CD1c-positive myeloid dendritic cell (primary cell): ENCODE results near the gene NTSR1.
A peak's percentile ranks its signal among the peaks of the same experiment; 100 is the strongest.

Source experiments
- DNase-seq: peaks from one replicate; pipeline ENCODE4 v3.0.0-alpha.2; 2016; ENCODE audit errors: extremely low spot score

NTSR1 gene

DNA sequence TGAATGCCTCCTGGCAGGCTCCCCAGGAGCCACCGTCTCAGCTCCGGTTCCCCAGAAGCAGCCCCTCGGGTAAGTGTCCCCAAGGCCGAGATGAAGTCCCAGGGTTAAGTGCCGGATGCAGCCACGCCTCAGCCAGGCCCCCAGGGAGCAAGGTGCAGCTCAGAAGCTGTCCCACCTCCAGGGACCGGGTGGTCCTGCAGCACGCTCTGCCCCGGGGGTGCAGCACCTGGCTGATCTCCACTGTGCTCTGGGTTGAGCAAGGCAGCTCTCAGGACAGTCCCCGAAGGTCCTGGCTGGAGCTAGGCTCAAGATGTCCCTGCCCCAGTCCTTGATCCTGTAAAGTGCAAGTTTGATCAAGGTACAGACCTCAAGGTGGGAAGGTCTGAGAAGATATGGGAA, 15.1 kb upstream of the NTSR1 start:
- DNase-seq = no peak

DNA sequence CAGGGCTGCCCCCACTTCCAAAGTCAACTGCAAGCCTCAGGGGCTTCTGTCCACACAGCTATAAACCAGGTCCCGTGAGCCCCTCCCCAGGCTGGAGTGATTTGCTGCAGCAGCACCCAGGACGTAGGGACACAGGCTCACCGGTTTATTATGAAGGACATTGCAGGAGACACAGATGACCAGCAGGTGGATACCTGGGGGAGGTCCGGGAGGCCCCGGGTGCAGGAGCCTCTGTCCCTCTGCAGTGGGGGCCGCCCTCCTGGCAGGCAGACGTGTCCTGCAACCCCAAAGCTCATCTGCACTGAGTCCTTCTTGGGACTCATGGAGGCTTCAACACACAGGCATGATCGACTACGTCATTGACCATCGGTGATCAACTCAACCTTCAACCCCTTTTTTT, 14.5 kb upstream of the NTSR1 start:
- no peak for DNase-seq

DNA sequence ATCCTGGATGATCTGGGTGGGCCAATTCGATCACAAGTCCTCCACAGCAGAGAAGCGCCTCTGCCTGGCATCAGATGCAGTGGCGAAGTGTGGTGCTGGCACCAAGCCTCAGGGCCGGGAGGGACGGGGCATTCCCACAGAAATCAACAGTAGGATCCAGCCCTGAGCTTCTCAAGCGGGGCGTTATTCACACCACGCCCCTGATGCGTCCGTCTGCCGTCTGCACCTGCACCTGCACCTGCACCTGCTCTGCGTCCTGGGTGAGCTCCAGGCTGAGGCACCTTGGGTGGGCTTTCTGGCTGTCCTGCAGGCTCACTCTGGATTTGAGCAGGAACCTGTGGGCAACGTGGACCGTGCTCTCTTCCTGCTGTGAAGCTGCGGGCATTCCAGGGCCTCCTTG, 13.8 kb upstream of the NTSR1 start:
- DNase-seq = no peak

DNA sequence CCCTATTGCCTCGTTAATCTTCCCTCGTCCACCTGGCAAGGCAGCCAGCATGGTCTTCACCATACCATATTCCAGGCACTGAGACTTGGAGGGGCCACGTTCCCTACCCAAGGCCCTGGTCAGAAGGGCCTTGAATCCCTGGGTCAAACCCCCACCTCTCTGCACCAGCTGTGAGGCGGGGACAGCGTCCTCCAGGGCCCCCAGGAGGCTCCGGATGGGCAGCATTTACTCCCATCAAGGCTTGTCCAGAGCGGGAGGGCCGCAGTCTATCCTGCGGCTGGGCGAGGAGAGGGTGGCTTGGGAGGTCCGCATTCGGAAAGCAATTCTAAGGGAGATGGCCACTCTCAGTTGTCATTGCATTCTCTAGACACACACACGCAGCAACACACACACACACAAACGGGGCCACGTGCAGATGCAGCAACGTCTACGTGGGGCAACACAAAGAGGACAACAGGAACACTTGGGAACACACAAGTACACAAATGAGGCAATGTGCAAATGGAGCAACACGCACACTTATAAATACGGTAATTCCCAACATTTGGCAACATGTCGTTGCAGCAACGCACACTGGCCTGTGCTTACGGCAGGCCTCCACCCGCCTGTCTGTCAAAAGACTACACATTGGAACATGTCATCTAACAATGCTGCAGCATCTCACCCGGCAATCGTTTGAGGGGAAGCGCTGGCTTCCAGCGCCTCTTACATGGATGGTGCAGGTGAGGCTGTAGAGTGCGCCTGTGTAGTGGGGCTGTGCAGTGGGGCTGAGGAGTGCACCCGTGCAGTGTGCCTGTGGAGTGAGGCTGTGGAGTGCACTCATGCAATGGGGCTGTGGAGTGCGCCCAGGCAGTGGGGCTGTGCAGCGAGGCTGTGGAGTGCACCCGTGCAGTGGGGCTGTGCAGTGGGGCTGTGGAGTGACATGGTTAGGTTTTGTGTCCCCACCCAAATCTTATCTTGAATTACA, 12.9 kb upstream of the NTSR1 start:
- peak; percentile 38 for DNase-seq

DNA sequence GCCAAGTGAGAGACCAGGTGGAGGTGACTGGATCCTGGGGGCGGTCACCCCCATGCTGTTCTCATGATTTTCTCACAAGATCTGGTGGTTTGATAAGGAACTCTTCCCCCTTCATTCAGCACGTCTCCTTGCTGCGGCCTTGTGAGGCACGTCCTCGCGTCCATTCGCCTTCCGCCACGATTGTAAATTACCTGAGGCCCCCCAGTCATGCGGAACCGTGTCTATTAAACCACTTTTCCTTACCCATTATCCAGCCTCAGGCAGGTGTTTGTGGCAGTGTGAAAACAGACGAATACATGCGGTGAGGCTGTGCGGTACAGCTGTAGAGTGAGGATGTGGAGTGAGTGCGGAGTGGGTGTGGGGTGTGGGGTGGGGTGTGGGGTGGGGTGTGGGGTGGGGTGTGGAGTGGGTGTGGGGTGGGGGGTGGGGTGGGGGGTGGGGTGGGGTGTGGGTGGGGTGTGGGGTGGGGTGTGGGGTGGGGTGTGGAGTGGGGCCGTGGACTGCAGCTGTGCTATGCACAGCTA, 12.1 kb upstream of the NTSR1 start:
- no peak for DNase-seq

DNA sequence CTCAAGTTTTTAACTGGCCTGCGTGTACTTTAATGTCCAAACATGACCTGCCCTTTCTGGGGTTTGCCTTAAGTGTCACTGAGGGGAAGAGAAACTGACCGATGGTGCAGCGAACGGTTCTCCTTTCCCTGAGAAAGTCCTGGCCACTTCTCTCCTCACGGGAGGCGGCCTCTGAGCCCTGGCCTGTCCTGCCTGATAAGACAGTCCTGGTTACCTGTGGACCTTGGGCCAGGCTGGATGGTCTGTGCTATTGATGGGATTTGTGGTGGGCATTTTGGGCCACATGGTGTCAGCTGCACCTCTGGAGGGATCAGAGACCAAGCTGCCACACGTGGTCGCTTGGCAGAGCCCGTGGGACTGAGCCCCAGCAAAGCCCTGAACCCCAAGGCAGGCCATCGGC, 11.6 kb upstream of the NTSR1 start:
- DNase-seq = peak; percentile 75

DNA sequence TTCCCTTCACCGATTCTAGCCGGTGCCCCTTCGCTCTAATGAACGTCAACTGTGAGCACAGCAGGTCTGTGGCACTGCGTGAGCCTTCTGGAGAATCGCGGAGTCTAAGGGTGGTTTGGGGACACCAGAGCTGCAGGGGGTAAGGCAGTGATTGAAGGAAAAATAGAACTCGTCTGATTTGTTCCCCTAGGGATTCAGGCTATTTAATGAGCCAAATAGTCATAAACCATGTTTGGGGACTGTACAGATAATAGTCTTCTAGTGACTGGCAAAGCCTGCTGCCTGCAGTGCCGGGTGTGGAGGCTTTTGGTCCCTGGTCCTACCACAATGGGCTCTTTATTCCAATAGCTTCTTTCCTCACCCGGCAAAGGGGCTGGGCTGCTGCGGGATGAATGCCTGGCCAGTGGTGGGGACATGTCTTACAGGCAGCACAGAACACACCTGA, 11.1 kb upstream of the NTSR1 start:
- no peak for DNase-seq

DNA sequence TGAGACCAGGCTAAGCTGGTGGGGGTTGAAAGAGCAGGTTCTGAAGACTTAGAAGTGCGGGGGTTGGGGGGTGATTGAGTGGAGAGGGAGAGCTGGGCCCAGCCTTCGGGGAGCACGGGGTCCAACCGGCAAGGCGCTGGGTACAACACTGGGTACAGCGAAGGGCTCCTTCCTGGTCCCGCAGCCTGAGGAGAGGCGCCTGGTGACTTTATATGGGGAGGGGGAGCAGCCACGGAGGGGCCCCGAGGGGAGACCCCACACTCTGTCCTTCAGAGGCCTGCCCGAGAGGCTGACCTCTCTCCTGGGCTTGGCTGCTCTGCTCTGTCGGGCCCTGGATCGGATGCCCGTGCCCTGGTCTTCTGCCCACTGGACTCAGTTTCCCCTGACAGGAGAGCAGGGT, 10.4 kb upstream of the NTSR1 start:
- no peak for DNase-seq

DNA sequence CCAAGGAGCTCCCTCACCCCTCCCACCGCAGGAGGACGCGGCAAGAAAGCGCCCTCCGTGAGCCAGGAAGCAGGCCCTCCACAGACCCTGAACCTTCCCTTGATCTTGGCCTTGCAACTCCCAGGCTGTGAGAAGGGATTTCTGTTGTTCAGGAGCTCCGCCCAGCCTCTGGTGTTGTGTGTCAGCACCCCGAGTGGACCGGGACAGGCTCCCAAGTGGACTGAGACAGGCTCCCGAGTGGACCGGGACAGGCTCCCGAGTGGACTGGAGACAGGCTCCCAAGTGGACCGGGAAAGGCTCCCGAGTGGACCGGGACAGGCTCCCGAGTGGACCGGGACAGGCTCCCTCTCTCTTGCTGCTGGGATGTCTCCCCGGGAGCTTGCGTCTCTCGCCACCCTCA, 9.3 kb upstream of the NTSR1 start:
- no peak for DNase-seq

DNA sequence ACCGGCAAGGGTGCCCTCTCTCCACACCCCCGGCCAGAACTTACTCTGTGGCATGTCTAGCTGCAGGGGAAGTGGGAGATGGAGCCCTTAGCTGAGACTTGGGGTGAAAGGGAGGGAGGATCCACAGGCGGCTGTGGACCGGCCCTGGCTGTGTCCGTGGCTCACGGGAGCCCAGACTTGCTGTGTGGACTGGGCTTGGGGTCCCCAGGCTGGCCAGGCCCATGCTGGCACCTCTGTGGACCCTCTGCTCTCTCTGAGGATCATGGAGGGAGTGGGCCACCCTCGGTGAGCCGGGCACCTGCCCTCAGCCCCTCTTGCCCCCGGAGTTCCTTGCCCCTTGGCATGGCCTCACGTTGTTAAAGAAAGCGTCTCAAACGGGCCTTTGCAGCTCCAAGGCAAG, 8.9 kb upstream of the NTSR1 start:
- no peak for DNase-seq

DNA sequence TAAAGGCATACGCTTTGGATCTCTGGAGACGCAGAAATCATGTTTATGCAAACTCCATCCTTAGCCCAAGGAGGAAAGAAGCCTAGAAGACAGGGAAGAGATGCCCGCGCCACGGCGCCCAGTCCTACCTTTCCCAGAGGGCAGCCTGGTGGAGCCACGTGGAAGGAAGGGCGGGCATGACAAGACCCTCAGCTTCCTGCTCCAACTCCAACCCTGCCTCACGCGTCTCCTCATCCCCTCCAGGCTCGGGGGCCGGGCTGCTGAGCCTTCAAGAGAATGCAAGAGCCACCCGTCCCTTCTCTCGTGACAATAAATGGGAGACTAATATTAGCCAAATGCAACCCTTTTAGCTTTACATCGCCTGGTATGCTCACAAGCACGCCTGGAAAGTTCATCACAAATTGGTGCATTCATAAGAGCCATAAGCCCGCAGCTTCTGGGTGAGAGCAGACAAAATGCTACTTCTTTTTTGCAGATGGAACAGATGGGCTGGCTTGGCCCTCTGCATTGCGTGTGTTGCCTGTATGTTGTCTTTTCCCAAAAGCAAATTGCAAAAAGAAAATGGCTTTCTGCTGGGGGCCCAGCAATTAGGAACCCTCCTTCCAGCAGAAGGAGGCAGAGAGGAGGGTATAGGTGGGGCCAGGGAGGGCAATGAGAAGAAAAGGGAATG, 8.2 kb upstream of the NTSR1 start:
- DNase-seq = no peak

DNA sequence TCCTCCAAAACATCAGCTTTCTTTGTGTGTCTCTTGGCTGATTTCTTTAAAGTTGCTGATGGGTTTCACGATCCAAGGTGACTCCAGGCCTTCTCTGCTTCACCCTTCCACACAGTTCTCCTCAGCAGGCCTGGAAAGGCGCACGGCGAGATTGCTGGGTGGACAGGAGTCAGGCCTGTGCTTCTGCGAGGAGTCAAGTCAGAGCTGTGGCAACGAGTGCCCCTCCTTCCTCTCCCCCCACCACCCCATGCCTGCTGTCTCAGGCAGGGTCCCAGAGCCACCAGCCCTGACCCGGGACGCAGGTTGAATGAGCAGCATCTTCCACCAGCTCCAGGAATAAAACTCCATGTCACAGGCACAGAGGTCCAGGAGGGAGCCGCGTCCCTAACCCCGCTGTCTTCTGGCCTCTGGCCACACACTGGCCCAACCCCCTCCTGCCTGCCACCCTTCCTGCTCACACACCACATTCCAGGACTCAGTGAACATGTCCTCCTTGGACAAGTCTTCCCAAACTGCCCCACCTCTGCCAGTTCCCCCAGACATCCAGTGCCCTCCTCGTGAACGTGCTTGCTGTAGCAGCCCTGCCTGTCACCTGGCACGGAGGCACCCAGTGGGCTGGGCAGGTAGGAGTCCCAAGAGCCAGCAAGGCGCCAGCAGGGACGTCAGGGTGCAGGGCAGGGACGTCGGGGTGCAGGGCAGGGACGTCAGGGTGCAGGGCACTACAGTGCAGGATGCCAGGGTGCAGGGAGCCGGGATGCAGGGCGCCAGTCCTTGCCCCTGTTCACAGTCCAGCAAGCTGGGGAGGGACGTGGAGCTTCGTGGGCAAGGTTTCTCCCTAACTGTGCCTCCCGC, 7.2 kb upstream of the NTSR1 start:
- no peak for DNase-seq

DNA sequence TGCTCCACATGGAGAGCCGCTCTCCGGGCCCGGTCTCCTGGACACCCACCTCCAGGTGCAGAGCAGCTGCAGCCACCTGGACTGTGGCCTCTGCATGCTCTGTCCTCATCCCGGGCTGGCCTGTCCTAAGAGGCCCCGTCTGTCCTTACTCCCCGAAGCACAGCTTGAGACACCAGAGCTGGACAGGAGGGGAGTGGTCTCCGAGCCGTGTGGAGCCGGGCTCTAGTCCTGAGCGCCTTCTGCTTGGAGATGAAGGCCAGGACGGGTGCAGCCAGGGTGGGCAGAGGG, 6.7 kb upstream of the NTSR1 start:
- no peak for DNase-seq

DNA sequence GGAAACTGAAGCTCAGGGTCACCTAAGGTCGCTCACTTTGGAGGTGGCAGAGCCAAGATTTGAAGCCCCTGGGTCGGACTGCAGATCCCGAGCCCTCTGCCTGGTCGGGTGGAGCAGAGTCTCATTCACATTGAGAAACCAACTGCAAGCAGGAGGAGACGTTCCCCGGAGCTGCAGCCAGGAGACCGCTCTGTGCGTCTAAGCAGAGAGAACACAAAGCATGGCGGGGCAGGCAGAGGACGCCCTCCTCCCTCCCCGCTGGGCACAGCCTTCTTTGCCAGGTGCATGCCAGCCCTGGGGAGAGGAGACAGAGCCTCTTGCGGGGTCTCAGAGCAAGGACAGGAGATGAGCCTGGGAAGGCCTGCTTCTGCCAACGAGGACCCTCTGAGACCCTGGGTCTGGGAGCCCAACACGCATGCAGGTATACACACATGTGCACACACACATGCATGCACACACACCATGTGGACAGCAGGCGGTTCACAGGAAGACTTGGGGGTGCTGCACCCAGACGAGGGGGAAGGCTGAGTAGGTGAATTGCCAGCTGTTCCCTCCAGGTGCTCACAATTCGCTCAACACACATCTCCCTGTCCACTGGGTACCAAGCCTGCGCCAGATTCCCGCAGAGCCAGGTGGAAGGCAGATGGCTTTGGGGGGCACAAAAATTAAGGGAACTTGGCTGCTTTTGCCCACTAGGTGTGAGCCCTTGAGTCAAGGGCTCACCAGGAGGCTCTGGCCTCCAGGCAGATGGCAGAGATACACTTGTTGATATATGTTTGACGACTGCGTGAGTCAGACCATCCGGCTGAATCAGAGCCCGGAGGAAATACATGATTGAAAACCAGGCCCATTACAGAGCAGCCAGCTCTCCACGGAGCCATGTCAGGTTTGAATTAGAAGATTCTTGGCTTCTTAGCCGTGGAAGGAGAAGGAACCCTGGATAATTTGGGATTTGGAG, 5.5 kb upstream of the NTSR1 start:
- peak; percentile 7 for DNase-seq

DNA sequence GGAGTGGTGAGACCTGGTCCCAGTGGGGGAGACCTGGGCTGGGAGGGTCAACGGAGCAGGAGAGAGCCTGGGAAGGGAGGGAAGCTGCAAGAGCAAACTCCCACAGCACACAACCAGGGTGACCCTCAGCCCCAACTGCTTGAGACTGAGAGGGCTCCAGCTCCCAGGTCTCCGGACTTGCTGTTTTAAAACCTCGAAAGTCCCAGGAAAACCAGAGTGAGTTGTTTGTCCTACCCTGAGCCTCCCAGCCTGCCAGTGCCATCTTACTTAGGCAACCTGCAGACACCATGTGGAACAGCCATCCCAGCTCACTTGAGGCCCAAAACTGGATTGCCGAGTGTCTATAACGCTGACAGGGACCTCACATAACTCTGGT, 4.8 kb upstream of the NTSR1 start:
- no peak for DNase-seq

DNA sequence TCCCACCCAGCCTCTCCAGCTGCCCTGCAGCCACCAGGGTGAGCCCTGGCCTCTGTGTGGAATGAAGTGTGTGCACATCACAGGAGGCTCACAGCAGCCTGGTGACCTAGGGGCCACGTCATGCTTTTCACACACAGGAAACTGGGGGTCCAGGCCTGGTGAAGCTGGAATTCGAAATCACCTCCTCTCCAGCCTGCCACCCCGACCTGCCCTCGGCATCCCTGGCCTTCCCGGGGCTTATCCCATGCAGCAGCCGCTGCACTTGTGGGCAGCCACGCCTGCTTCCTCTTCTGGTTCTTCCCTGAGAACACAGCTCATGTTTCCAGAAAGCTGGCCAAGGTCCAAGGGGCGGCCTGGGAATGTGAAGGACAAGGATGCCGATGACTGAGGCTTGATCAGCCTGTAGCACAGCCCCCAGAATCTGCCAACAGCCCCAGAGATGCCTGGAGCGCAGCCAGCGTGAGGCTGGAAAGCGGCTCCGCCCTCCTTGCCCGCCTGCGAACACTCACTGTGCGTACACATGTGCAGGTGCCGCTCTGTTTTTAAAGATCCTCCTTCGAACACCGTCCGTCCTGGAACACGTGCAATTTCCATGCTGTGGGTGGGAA, 4.2 kb upstream of the NTSR1 start:
- DNase-seq = peak; percentile 38

DNA sequence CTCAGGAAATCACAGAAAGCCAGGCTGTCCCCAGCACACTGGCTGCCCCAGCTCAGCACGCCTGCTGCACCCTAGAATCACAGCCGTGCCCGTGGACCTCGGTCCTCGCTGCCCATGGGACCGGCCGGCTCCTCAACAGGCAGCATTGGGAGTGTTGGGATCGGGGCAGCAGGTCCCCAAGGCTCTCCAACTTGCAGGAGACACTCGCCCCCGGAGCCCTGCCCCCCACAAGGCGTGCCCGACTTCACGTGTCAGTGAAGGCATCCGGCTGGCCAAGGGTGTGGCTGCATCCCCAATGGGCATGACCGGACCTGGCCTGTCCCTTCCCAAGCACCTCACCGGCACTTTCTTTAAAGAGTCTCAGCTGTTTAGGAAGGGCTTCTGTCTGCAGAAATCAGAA, 3.0 kb upstream of the NTSR1 start:
- no peak for DNase-seq

DNA sequence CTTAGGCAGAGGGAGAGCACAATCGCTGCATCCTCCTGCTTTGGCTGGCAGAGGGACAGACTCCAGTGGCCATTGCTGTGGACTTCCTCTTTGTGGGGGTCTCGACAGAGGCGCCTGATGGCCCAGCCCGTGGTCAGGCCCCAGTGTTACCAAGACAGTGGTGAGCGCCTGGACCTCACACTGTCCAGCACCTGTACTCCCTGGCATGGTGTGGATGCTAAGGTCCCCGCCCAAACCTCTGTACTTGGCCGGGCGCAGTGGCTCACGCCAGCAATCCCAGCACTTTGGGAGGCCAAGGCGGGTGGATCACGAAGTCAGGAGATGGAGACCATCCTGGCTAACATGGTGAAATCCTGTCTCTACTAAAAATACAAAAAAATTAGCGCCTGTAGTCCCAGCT, 2.3 kb upstream of the NTSR1 start:
- DNase-seq = no peak

DNA sequence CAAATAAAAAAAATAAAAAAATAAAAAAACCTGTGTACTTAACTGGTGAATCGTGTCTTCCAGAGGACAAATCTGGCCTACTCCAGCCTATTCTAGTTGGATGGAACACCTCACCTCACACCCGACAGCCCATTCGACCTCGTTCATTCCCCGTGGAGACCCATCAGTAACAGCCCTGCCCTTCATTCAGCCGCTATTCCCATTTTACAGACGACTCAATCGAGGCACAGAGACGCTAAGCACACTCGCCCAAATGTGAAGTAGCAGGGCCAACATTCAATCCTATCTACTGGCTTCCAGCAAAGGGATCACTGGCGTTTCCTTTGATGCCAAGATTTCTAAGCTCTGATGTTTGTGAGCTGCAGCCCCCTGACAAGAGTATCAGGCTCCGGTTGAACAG, 1.8 kb upstream of the NTSR1 start:
- DNase-seq = no peak

DNA sequence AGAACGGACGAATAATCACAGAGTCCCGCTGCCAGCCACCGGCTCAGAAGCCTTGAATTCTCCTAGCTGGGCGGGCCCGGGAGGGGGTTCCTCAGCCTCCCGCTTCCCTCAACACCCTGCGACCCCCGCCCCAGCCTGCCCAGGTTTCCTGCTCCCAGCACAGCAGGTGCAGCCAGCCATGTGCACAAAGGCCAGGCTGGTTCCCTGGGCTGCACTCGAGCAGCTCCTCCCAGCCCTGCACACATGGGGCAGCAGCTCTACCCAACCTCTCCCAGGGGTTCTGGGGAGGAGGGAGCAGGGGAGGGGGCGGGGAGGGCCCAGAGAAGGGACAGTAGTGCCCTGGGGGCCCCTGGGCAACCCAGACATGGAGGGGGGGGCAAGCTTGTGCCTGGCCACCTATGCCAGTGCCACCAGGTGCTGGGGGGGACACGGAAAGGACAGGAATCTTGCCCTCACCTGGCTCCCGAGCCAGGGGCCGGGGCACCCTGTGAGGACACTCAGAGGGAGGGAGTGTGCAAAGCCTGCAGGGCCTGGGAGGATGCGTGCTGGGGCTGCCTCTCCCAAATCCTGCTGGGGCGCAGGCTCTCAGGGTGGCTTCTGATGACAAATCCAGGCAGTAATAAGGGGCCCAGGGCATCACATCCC, 1.2 kb upstream of the NTSR1 start:
- no peak for DNase-seq
